Neural cell (in vitro differentiated cells): Measurements from ENCODE around the gene FAM163B. TPM values are rescaled to one million over a fixed set of nuclear protein-coding genes. Genes with fewer than 3 reads are reported as not detected.

Experiments
- H2AFZ ChIP-seq: fragments of 200-600, 300-800 bp; sonication (generic), shearing (Covaris generic); 2 replicates; pipeline ENCODE4 v1.6.0; 2014; ENCODE audit warnings: low read depth, mild to moderate bottlenecking, antibody characterized with exemption, low read length, moderate library complexity
- H3F3A ChIP-seq: fragments of 200-600 bp; shearing (Covaris generic); 2 replicates; pipeline ENCODE4 v1.6.1; 2016; ENCODE audit warnings: mild to moderate bottlenecking, moderate library complexity, mixed read lengths, antibody characterized with exemption, low read length; ENCODE audit not compliant: insufficient read depth, poor library complexity, severe bottlenecking
- H3K27ac ChIP-seq: fragments of 200-600, 300-800 bp; sonication (generic), shearing (Covaris generic); 2 replicates; pipeline ENCODE4 v1.5.1; 2014; ENCODE audit warnings: mild to moderate bottlenecking, low read length, moderate library complexity
- H3K27me3 ChIP-seq: fragments of 300-800, 200-600 bp; sonication (generic), shearing (Covaris generic); 2 replicates; pipeline ENCODE4 v1.6.0; 2014; ENCODE audit warnings: mild to moderate bottlenecking, low read depth, low read length, moderate library complexity; ENCODE audit not compliant: insufficient read depth
- H3K36me3 ChIP-seq: fragments of 300-800, 200-600 bp; sonication (generic), shearing (Covaris generic); 2 replicates; pipeline ENCODE4 v1.5.1; 2014; ENCODE audit warnings: mild to moderate bottlenecking, antibody characterized with exemption, low read length, moderate library complexity; ENCODE audit not compliant: insufficient read depth
- H3K4me2 ChIP-seq: fragments of 300-800, 200-600 bp; sonication (generic), shearing (Covaris generic); 2 replicates; pipeline ENCODE4 v1.6.0; 2014; ENCODE audit warnings: mild to moderate bottlenecking, low read length
- H3K4me3 ChIP-seq: fragments of 300-800, 200-600 bp; sonication (generic), shearing (Covaris generic); 2 replicates; pipeline ENCODE4 v1.5.1; 2014; ENCODE audit warnings: mild to moderate bottlenecking, low read length, moderate library complexity
- H3K79me2 ChIP-seq: fragments of 200-600 bp; shearing (Covaris generic); replicated peaks from 2 replicates; pipeline ENCODE4 v1.6.0; 2014; ENCODE audit warnings: mild to moderate bottlenecking, low read length, moderate library complexity; ENCODE audit not compliant: insufficient read depth
- H3K9ac ChIP-seq: fragments of 300-800, 200-600 bp; sonication (generic), shearing (Covaris generic); 2 replicates; pipeline ENCODE4 v1.6.1; 2016; ENCODE audit warnings: mild to moderate bottlenecking, low read length, mixed read lengths
- H3K9me2 ChIP-seq: fragments of 200-600 bp; shearing (Covaris generic); 2 replicates; pipeline ENCODE4 v1.6.1; 2016; ENCODE audit warnings: mild to moderate bottlenecking, low read length, mixed read lengths; ENCODE audit not compliant: insufficient read depth
- H3K9me3 ChIP-seq: fragments of 200-600, 300-800 bp; sonication (generic), shearing (Covaris generic); 2 replicates; pipeline ENCODE4 v1.6.1; 2016; ENCODE audit warnings: mild to moderate bottlenecking, mixed run types, low read length, moderate library complexity, mixed read lengths
- H4K20me1 ChIP-seq: fragments of 200-600 bp; shearing (Covaris generic); 2 replicates; pipeline ENCODE4 v1.6.1; 2016; ENCODE audit warnings: mild to moderate bottlenecking, mixed run types; ENCODE audit not compliant: insufficient read depth
- EP300 ChIP-seq: fragments of 450-650 bp; conservative IDR thresholded peaks from 2 replicates; pipeline ENCODE4 v1.6.1; 2014; ENCODE audit warnings: antibody characterized with exemption, mild to moderate bottlenecking, moderate library complexity; ENCODE audit not compliant: poor library complexity, severe bottlenecking
- EZH2 ChIP-seq: fragments of 200-600, 300-800 bp; shearing (Covaris generic), sonication (generic); IDR thresholded peaks from 2 replicates; pipeline ENCODE4 v1.6.1; 2014; ENCODE audit warnings: antibody characterized with exemption, low read length, borderline replicate concordance, mild to moderate bottlenecking; ENCODE audit not compliant: insufficient read depth, poor library complexity, severe bottlenecking
- MXI1 ChIP-seq: fragments of 450-650 bp; conservative IDR thresholded peaks from 2 replicates; pipeline ENCODE4 v1.6.1; 2014; ENCODE audit warnings: antibody characterized with exemption, mild to moderate bottlenecking; ENCODE audit not compliant: poor library complexity, severe bottlenecking
- RAD21 ChIP-seq: fragments of 450-650 bp; conservative IDR thresholded peaks from 2 replicates; pipeline ENCODE4 v1.6.1; 2014; ENCODE audit warnings: antibody characterized with exemption, mild to moderate bottlenecking, moderate library complexity
- SMC3 ChIP-seq: fragments of 450-650 bp; conservative IDR thresholded peaks from 2 replicates; pipeline ENCODE4 v1.6.1; 2014; ENCODE audit warnings: antibody characterized with exemption, mild to moderate bottlenecking, moderate library complexity; ENCODE audit not compliant: poor library complexity
- TAF1 ChIP-seq: IDR thresholded peaks from 2 replicates; pipeline ENCODE4 v1.6.1; 2012; ENCODE audit warnings: low read depth
- polyA plus RNA-seq: library from polyadenylated mRNA; depleted of rRNA; stranded (reverse); fragments of >200 nt; gene quantifications from 2 replicates; pipeline ENCODE4 v1.2.3, GENCODE V29; 2014
- TF ChIP-seq, protein P1 (sequence below): fragments of 450-650 bp; IDR thresholded peaks from 2 replicates; pipeline ENCODE4 v1.5.1; 2014; ENCODE audit warnings: antibody characterized with exemption, mild to moderate bottlenecking, moderate library complexity; ENCODE audit not compliant: poor library complexity, severe bottlenecking
- TF ChIP-seq, protein P2 (sequence below): IDR thresholded peaks from 2 replicates; pipeline ENCODE4 v1.6.1; 2012; ENCODE audit warnings: borderline replicate concordance

FAM163B gene
- polyA plus RNA-seq, 1 donor from 2014 or later, result 1.5 TPM

DNA sequence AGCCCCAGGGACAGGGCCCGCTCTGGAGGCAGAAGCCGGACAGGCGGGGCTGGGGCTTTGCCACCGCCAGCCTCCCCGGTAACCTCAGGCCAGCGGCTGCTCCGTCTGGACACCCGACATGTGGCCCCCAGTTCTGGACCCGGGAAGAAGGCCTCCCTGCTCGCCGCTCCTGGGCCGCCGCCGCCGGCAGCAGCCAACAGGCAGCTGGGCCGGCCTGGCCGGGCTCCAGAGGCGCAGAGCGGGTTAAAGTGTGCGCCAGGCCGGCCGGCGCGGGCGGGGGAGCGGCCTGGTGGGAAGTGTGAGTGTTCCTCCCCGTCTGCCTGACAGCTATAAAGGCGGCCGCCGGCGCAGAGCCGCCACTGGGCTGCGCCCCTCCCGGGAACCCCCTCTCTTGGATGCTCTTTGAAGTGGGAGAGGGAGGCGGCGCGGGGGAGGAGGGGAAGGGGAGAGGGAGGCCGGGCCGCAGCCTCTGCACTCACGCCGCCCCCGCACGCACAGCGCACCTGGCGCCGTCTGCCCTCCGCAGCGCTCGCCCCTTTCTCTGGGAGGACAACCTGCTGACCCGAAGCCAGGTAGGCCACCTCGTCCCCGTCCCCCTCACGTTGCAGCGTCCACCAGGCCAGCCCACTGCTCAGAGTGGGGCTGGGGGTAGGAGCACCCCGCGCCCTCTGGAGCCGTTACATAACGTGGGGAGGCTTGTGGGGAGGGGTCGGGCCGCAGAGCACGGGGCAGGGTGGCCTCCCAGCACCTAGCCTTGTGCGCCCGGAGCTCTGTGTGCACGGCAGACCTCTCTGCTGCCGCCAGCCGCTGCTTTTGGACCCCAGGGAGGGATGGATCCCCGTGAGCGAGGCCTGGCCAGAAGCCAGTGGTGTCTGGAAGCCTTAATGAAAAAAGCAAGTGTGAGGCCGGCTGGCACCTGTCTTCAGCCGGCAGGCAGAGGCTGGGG lies 74.6 kb downstream of the FAM163B start, which contains the start of gene ADAMTSL2:
Gene ADAMTSL2 (plus strand): TSS at position 359 of the 946 bp plus-strand sequence. CDS start 2,009 bp downstream, outside the sequence.
- TF ChIP-seq EZH2 (no peak), TAF1 (no peak), EP300 (no peak), SMC3 (no peak)
- H3K4me3 ChIP-seq, result peak within 1 kb of the TSS; percentile 51
- no peaks in the 10 kb centered on the region for H4K20me1 ChIP-seq
- no peak within 1 kb of the TSS for H2AFZ ChIP-seq
- H3K27me3 ChIP-seq, result no peaks in the 10 kb centered on the region
- H3K36me3 ChIP-seq, result no peaks in the 10 kb centered on the region
- no peaks in the 10 kb centered on the region for H3K79me2 ChIP-seq
- no peaks in the 10 kb centered on the region for H3F3A ChIP-seq
- peak within 1 kb of the TSS; percentile 29 for H3K9ac ChIP-seq
- no peaks in the 10 kb centered on the region for H3K9me3 ChIP-seq
- H3K9me2 ChIP-seq, result no peaks in the 10 kb centered on the region
- H3K27ac ChIP-seq, result no peak within 1 kb of the TSS
- H3K4me2 ChIP-seq, result no peak within 1 kb of the TSS

DNA sequence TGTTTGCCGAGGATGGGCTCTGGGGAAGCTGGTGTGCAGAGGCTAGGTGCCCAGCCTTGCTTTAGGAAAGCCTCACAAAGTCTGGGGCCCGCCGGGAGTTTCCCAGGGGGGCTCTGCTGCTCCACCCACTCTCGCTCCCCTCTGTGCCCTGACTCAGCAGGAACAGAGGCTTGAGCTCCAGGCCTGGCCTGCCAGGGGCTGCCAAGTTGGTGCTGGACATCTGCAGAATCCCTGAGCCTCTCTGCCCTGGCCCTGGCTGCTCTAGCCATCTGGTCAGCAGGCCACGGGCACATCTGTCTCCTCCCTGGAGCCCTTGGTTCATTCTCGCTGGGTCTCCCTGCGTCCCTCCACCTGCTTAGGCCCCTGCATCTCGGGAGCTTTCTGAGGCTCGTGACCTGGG lies 75.3 kb downstream of the FAM163B start:
- no peaks in the 10 kb centered on the region for H3K79me2 ChIP-seq
- no peaks in the 10 kb centered on the region for H3K27me3 ChIP-seq
- peak overlapping the region; percentile 29 for H3K9ac ChIP-seq
- no peaks in the 10 kb centered on the region for H3K9me2 ChIP-seq
- no peaks in the 10 kb centered on the region for H3K36me3 ChIP-seq
- H3K4me2 ChIP-seq, result no peak overlapping the region
- H2AFZ ChIP-seq, result no peak overlapping the region
- H3F3A ChIP-seq, result no peaks in the 10 kb centered on the region
- H4K20me1 ChIP-seq, result no peaks in the 10 kb centered on the region
- no peak overlapping the region for H3K27ac ChIP-seq
- H3K4me3 ChIP-seq, result peak overlapping the region; percentile 51
- TF ChIP-seq MXI1 (no peak), SMC3 (no peak), RAD21 (no peak), TAF1 (no peak), EZH2 (no peak)
- TF ChIP-seq, protein P1, sequence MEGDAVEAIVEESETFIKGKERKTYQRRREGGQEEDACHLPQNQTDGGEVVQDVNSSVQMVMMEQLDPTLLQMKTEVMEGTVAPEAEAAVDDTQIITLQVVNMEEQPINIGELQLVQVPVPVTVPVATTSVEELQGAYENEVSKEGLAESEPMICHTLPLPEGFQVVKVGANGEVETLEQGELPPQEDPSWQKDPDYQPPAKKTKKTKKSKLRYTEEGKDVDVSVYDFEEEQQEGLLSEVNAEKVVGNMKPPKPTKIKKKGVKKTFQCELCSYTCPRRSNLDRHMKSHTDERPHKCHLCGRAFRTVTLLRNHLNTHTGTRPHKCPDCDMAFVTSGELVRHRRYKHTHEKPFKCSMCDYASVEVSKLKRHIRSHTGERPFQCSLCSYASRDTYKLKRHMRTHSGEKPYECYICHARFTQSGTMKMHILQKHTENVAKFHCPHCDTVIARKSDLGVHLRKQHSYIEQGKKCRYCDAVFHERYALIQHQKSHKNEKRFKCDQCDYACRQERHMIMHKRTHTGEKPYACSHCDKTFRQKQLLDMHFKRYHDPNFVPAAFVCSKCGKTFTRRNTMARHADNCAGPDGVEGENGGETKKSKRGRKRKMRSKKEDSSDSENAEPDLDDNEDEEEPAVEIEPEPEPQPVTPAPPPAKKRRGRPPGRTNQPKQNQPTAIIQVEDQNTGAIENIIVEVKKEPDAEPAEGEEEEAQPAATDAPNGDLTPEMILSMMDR, result no peak
- TF ChIP-seq, protein P2, sequence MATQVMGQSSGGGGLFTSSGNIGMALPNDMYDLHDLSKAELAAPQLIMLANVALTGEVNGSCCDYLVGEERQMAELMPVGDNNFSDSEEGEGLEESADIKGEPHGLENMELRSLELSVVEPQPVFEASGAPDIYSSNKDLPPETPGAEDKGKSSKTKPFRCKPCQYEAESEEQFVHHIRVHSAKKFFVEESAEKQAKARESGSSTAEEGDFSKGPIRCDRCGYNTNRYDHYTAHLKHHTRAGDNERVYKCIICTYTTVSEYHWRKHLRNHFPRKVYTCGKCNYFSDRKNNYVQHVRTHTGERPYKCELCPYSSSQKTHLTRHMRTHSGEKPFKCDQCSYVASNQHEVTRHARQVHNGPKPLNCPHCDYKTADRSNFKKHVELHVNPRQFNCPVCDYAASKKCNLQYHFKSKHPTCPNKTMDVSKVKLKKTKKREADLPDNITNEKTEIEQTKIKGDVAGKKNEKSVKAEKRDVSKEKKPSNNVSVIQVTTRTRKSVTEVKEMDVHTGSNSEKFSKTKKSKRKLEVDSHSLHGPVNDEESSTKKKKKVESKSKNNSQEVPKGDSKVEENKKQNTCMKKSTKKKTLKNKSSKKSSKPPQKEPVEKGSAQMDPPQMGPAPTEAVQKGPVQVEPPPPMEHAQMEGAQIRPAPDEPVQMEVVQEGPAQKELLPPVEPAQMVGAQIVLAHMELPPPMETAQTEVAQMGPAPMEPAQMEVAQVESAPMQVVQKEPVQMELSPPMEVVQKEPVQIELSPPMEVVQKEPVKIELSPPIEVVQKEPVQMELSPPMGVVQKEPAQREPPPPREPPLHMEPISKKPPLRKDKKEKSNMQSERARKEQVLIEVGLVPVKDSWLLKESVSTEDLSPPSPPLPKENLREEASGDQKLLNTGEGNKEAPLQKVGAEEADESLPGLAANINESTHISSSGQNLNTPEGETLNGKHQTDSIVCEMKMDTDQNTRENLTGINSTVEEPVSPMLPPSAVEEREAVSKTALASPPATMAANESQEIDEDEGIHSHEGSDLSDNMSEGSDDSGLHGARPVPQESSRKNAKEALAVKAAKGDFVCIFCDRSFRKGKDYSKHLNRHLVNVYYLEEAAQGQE, result no peak
- no peaks in the 10 kb centered on the region for H3K9me3 ChIP-seq
